NCI-H187 treated with DMSO at 0.1 percent for 48 hours (cell line): ENCODE results near the gene NUDC.

ENCODE experiments used
- DNase-seq: peaks from one replicate; lab custom pipeline; 2025; lab: John Stamatoyannopoulos, UW

NUDC gene

GRCh38 chr1:26951216-26951615 lies 29.7 kb downstream of the NUDC start:
- DNase-seq: no peak

- DNase-seq: no peak
Measured at GRCh38 chr1:26951821-26952497, 30.4 kb downstream of the NUDC start.

- no peak for DNase-seq
Measured at GRCh38 chr1:26953374-26953773, 31.8 kb downstream of the NUDC start.

- no peak for DNase-seq
Measured at GRCh38 chr1:26956321-26956720, 34.8 kb downstream of the NUDC start.

- DNase-seq: no peak
Measured at GRCh38 chr1:26957306-26957705, 35.8 kb downstream of the NUDC start.

- no peak for DNase-seq
Measured at GRCh38 chr1:26959270-26959669, 37.7 kb downstream of the NUDC start.

GRCh38 chr1:26959722-26960624 lies 38.4 kb downstream of the NUDC start, which contains the start of gene KDF1:
KDF1 (minus strand) TSS chr1:26960468; CDS start chr1:26952380, 8,088 bp downstream.
- DNase-seq: no peak

- no peak for DNase-seq
Measured at GRCh38 chr1:26960625-26960966, 39.1 kb downstream of the NUDC start.

GRCh38 chr1:26961826-26962225 lies 40.3 kb downstream of the NUDC start:
- no peak for DNase-seq

- no peak for DNase-seq
Measured at GRCh38 chr1:26965213-26965612, 43.7 kb downstream of the NUDC start.

GRCh38 chr1:26965628-26966027 lies 44.1 kb downstream of the NUDC start:
- no peak for DNase-seq

- no peak for DNase-seq
Measured at GRCh38 chr1:26970810-26971209, 49.3 kb downstream of the NUDC start.

GRCh38 chr1:26971590-26971989 lies 50.0 kb downstream of the NUDC start:
- DNase-seq: no peak

GRCh38 chr1:26972390-26972789 lies 50.8 kb downstream of the NUDC start:
- DNase-seq: no peak

- no peak for DNase-seq
Measured at GRCh38 chr1:26972821-26973220, 51.3 kb downstream of the NUDC start.

GRCh38 chr1:26976621-26977510 lies 55.3 kb downstream of the NUDC start:
- DNase-seq: no peak

- DNase-seq: no peak
Measured at GRCh38 chr1:26978901-26979300, 57.4 kb downstream of the NUDC start.

GRCh38 chr1:26981146-26981846 lies 59.8 kb downstream of the NUDC start:
- DNase-seq: no peak

- no peak for DNase-seq
Measured at GRCh38 chr1:26983863-26984262, 62.3 kb downstream of the NUDC start.

GRCh38 chr1:26984291-26984690 lies 62.7 kb downstream of the NUDC start:
- no peak for DNase-seq

- DNase-seq: no peak
Measured at GRCh38 chr1:26986658-26987057, 65.1 kb downstream of the NUDC start.
